IPS-18a (cell line): ENCODE data around the gene GJB6.

Experiments
- H3K27ac ChIP-seq: one replicate; pipeline ENCODE4 v1.5.1; 2013; ENCODE audit warnings: low read length
- H3K27me3 ChIP-seq: one replicate; pipeline ENCODE4 v1.6.1; 2013; ENCODE audit warnings: mild to moderate bottlenecking, low read length; ENCODE audit not compliant: control insufficient read depth, insufficient read depth
- H3K36me3 ChIP-seq: one replicate; pipeline ENCODE4 v1.6.1; 2013; ENCODE audit warnings: low read depth, low read length; ENCODE audit not compliant: control insufficient read depth
- H3K4me1 ChIP-seq: one replicate; pipeline ENCODE4 v1.6.1; 2013; ENCODE audit warnings: low read depth, low read length; ENCODE audit not compliant: control insufficient read depth
- H3K4me3 ChIP-seq: one replicate; pipeline ENCODE4 v1.5.1; 2013; ENCODE audit warnings: low read length
- H3K9ac ChIP-seq: one replicate; pipeline ENCODE4 v1.6.1; 2013; ENCODE audit warnings: mild to moderate bottlenecking, low read length, moderate library complexity
- H3K9me3 ChIP-seq: one replicate; pipeline ENCODE4 v1.6.1; 2013; ENCODE audit warnings: low read depth, low read length; ENCODE audit not compliant: control insufficient read depth

GJB6 gene

DNA sequence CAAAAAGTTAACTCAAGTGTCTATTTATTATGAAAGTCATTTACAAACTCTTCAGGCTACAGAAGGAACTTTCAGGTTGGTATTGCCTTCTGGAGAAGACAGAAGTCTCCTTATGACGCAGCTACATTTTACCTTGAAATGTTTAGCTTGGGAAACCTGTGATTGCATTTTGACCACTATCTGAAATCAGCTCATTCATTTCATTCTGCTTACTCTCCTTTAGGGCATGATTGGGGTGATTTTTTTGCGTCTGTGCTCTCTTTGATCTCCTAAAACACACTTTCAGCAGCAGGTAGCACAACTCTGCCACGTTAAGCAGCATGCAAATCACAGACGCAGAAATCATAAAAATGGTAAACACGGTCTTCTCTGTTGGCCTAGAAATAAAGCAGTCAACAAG is 9.6 kb downstream of the GJB6 start:
- no peak overlapping the region for H3K9ac ChIP-seq
- H3K9me3 ChIP-seq = no peaks in the 10 kb centered on the region
- peaks cover 5% of the 10 kb centered on the region for H3K27me3 ChIP-seq
- no peak overlapping the region for H3K4me3 ChIP-seq
- H3K36me3 ChIP-seq = no peaks in the 10 kb centered on the region
- no peaks in the 10 kb centered on the region for H3K4me1 ChIP-seq
- H3K27ac ChIP-seq = no peak overlapping the region

- no peak overlapping the region for H3K27ac ChIP-seq
- no peak overlapping the region for H3K4me3 ChIP-seq
- H3K4me1 ChIP-seq = no peaks in the 10 kb centered on the region
- no peak overlapping the region for H3K9ac ChIP-seq
- no peaks in the 10 kb centered on the region for H3K27me3 ChIP-seq
- no peaks in the 10 kb centered on the region for H3K36me3 ChIP-seq
- H3K9me3 ChIP-seq = no peaks in the 10 kb centered on the region
These were observed 10.3 kb downstream of the GJB6 start for GRCh38 chr13:20221772-20222171.

- no peak overlapping the region for H3K27ac ChIP-seq
- no peaks in the 10 kb centered on the region for H3K27me3 ChIP-seq
- H3K9me3 ChIP-seq = no peaks in the 10 kb centered on the region
- no peaks in the 10 kb centered on the region for H3K36me3 ChIP-seq
- no peak overlapping the region for H3K4me3 ChIP-seq
- no peaks in the 10 kb centered on the region for H3K4me1 ChIP-seq
- no peak overlapping the region for H3K9ac ChIP-seq
These were observed 12.5 kb downstream of the GJB6 start for GRCh38 chr13:20219577-20219976.

GRCh38 chr13:20217168-20217567 is 15.0 kb downstream of the GJB6 start:
- Histone ChIP-seq H3K4me1 (no peaks in the 10 kb centered on the region), H3K9ac (no peak overlapping the region), H3K27me3 (no peaks in the 10 kb centered on the region), H3K9me3 (no peaks in the 10 kb centered on the region), H3K36me3 (no peaks in the 10 kb centered on the region), H3K4me3 (no peak overlapping the region), H3K27ac (no peak overlapping the region)

- no peaks in the 10 kb centered on the region for H3K4me1 ChIP-seq
These were observed 22.2 kb downstream of the GJB6 start for GRCh38 chr13:20209948-20210347.

DNA sequence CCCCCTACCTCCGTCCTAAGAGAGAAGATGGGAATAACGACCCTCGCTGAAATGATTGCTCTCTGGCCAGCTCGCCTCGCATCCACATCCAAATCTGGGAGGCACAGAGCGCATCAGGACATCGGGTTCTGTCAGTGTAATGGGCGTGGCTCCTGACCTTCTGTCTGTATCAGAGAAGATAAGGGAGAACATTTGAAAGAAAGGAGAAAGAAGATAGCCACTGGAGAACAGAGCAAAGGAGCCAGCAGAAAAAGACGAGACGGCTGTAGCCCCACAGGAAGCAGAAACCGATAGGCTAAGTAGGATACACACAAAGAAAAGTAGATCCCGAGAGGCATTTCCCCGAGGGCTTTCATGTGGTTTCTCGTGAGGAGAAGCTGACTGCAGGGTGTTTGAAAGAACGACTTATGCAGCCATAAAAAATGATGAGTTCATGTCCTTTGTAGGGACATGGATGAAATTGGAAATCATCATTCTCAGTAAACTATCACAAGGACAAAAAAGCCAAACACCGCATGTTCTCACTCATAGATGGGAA is 25.4 kb downstream of the GJB6 start:
- Histone ChIP-seq H3K9ac (no peak overlapping the region), H3K27ac (no peak overlapping the region), H3K4me3 (no peak overlapping the region), H3K4me1 (no peaks in the 10 kb centered on the region), H3K27me3 (no peaks in the 10 kb centered on the region), H3K9me3 (no peaks in the 10 kb centered on the region), H3K36me3 (no peaks in the 10 kb centered on the region)

More at GRCh38 chr13:20209948-20210347, 22.2 kb downstream of the GJB6 start:
- Histone ChIP-seq H3K9me3 (no peaks in the 10 kb centered on the region), H3K9ac (no peak overlapping the region), H3K36me3 (no peaks in the 10 kb centered on the region), H3K4me3 (no peak overlapping the region), H3K27ac (no peak overlapping the region), H3K27me3 (no peaks in the 10 kb centered on the region)

DNA sequence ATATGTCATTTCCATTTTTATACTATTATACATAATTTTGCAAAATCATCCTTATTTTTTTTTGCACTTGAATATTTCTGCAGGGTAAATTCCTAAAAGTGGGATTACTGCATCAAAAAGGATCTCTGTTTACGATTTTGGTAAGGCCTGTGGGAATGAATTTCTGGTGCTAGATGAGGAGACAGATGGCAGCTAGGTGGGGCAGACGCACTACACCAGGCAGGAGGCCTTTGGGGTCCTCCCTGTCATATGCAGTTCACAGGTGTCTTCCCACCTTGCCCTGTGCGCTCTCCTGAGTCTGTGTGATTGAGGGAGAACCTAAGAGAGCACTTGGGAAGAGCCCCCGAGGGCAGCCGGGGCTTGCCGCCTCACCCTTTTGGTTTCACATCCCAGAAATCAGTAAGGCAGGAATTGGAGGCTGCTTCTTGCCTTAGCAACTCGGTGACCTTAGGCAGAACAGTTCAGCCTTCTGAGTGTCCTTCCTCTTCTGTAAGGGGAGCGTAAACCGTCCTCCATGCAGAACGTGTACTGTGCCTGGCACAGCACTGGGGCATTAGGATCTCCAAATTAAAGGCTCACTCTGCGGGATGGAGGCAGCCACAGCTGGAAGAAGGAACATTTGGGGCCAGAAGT is 25.9 kb downstream of the GJB6 start:
- Histone ChIP-seq H3K36me3 (no peaks in the 10 kb centered on the region), H3K27me3 (no peaks in the 10 kb centered on the region), H3K4me3 (no peak overlapping the region), H3K4me1 (no peaks in the 10 kb centered on the region), H3K27ac (no peak overlapping the region), H3K9me3 (no peaks in the 10 kb centered on the region), H3K9ac (no peak overlapping the region)

GRCh38 chr13:20198781-20199180 is 33.3 kb downstream of the GJB6 start:
- H3K27ac ChIP-seq = no peak overlapping the region
- H3K27me3 ChIP-seq = peaks cover 39% of the 10 kb centered on the region
- H3K4me1 ChIP-seq = peaks cover 9% of the 10 kb centered on the region
- no peaks in the 10 kb centered on the region for H3K36me3 ChIP-seq
- no peak overlapping the region for H3K9ac ChIP-seq
- no peak overlapping the region for H3K4me3 ChIP-seq
- H3K9me3 ChIP-seq = no peaks in the 10 kb centered on the region

GRCh38 chr13:20197361-20197834 is 34.7 kb downstream of the GJB6 start:
- Histone ChIP-seq H3K27ac (no peak overlapping the region), H3K9ac (no peak overlapping the region), H3K27me3 (peaks cover 53% of the 10 kb centered on the region), H3K36me3 (no peaks in the 10 kb centered on the region), H3K4me1 (peaks cover 10% of the 10 kb centered on the region), H3K4me3 (no peak overlapping the region), H3K9me3 (no peaks in the 10 kb centered on the region)

- peaks cover 15% of the 10 kb centered on the region for H3K4me1 ChIP-seq
- no peak overlapping the region for H3K27ac ChIP-seq
- no peaks in the 10 kb centered on the region for H3K36me3 ChIP-seq
- H3K27me3 ChIP-seq = peaks cover 69% of the 10 kb centered on the region
- no peaks in the 10 kb centered on the region for H3K9me3 ChIP-seq
- H3K9ac ChIP-seq = no peak overlapping the region
- H3K4me3 ChIP-seq = no peak overlapping the region
These were observed 36.3 kb downstream of the GJB6 start for GRCh38 chr13:20195801-20196200.

- peak overlapping the region; percentile 57 for H3K4me3 ChIP-seq
- H3K9ac ChIP-seq = no peak overlapping the region
- no peaks in the 10 kb centered on the region for H3K9me3 ChIP-seq
- H3K27ac ChIP-seq = no peak overlapping the region
- no peaks in the 10 kb centered on the region for H3K36me3 ChIP-seq
- peaks cover 15% of the 10 kb centered on the region for H3K4me1 ChIP-seq
- H3K27me3 ChIP-seq = peaks cover 86% of the 10 kb centered on the region
These were observed 38.0 kb downstream of the GJB6 start for GRCh38 chr13:20193907-20194631.
